ENCODE measurements around the gene PHF24.

Gene PHF24

GRCh38 chr9:35026671-35027070 lies 68.6 kb downstream of the PHF24 start:
- H3K27me3 ChIP-seq (replicated peaks; ENCODE audit: control insufficient read depth, insufficient read depth, low read length) = no peaks in the 10 kb centered on the region
- H3K4me3 ChIP-seq (replicated peaks; ENCODE audit: low read depth, low read length) = no peak overlapping the region
- TF ChIP-seq, protein P1, sequence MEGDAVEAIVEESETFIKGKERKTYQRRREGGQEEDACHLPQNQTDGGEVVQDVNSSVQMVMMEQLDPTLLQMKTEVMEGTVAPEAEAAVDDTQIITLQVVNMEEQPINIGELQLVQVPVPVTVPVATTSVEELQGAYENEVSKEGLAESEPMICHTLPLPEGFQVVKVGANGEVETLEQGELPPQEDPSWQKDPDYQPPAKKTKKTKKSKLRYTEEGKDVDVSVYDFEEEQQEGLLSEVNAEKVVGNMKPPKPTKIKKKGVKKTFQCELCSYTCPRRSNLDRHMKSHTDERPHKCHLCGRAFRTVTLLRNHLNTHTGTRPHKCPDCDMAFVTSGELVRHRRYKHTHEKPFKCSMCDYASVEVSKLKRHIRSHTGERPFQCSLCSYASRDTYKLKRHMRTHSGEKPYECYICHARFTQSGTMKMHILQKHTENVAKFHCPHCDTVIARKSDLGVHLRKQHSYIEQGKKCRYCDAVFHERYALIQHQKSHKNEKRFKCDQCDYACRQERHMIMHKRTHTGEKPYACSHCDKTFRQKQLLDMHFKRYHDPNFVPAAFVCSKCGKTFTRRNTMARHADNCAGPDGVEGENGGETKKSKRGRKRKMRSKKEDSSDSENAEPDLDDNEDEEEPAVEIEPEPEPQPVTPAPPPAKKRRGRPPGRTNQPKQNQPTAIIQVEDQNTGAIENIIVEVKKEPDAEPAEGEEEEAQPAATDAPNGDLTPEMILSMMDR (IDR thresholded peaks at IDR 0.05; ENCODE audit: insufficient read depth, low read length, poor library complexity, severe bottlenecking) = no peak
- no peaks in the 10 kb centered on the region; the same call in 1 of the 2 replicates for H3K36me3 ChIP-seq (ENCODE audit: control insufficient read depth, insufficient read depth, low read length)
- no peak for DNase-seq (ENCODE audit: extremely low read depth, insufficient read length)

DNA sequence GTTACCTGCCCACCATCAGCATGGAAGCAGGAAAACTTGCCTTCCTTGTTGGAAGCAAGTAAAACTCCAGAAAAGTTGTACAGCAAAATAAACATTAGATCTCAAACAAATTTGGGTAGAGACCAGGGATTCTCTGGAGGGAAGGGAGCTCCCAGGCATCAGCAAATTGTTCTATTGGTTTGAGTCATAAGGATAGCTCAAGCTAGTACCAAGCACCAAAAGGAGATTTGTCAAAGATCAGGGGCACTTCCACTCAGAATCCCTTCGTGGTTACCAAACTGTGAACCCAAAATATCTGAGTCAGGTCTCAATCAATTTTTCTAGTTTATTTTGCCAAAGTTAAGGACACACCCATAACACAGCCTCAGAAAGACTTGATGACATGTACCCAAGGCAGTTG lies 69.3 kb downstream of the PHF24 start:
- Histone ChIP-seq H3K27me3 (replicated peaks; ENCODE audit: control insufficient read depth, insufficient read depth, low read length) (no peaks in the 10 kb centered on the region), H3K36me3 (ENCODE audit: control insufficient read depth, insufficient read depth, low read length) (no peaks in the 10 kb centered on the region; the same call in 1 of the 2 replicates), H3K4me3 (replicated peaks; ENCODE audit: low read depth, low read length) (no peak overlapping the region)
- DNase-seq (ENCODE audit: extremely low read depth, insufficient read length) = no peak
- TF ChIP-seq, protein P1 (IDR thresholded peaks at IDR 0.05; ENCODE audit: insufficient read depth, low read length, poor library complexity, severe bottlenecking) = no peak

DNA sequence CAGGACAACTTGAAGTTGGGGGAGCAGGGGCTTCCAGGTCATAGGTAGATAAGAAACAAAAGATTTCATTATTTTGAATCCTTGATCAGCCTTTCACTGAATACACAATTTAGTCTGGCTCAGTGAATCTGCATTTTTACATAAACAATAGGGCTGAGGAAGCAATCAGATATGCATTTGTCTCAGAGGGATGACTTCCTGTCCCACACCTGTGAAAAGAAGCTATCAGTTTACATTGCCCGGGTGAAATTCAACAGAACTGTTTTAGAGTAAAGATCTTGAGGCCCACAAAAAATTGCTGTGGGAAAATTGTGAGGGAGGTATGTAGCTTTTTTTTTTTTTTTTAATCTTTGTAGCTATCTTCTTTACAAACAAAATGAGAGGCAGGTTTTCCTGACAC lies 69.8 kb downstream of the PHF24 start:
- Histone ChIP-seq H3K27me3 (replicated peaks; ENCODE audit: control insufficient read depth, insufficient read depth, low read length) (no peaks in the 10 kb centered on the region), H3K36me3 (ENCODE audit: control insufficient read depth, insufficient read depth, low read length) (no peaks in the 10 kb centered on the region; the same call in 1 of the 2 replicates), H3K4me3 (replicated peaks; ENCODE audit: low read depth, low read length) (no peak overlapping the region)
- no peak for DNase-seq (ENCODE audit: extremely low read depth, insufficient read length)
- TF ChIP-seq, protein P1 (IDR thresholded peaks at IDR 0.05; ENCODE audit: insufficient read depth, low read length, poor library complexity, severe bottlenecking) = no peak

DNA sequence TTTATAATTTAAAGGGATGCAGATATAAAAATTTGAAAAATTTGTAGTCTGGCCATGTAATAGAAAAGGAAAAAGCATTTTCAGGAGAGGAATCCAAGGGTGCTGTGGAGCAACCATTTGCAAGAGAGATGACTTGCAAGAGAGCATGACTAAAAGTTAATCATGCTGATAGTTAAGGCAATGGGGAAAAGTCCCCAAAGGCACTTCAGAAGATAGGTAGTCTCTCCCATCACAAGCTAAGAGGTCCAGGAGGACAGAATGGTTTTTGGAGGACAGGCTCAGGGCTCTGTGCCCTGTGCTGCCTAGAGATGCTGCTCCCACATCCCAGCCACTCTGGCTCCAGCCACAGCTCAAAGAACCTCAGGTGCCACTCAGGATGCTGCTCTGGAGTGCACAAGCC lies 70.3 kb downstream of the PHF24 start:
- Histone ChIP-seq H3K27me3 (replicated peaks; ENCODE audit: control insufficient read depth, insufficient read depth, low read length) (no peaks in the 10 kb centered on the region), H3K4me3 (replicated peaks; ENCODE audit: low read depth, low read length) (no peak overlapping the region), H3K36me3 (ENCODE audit: control insufficient read depth, insufficient read depth, low read length) (no peaks in the 10 kb centered on the region; the same call in 1 of the 2 replicates)
- DNase-seq (ENCODE audit: extremely low read depth, insufficient read length) = no peak
- TF ChIP-seq, protein P1 (IDR thresholded peaks at IDR 0.05; ENCODE audit: insufficient read depth, low read length, poor library complexity, severe bottlenecking) = no peak

- Histone ChIP-seq H3K27me3 (replicated peaks; ENCODE audit: control insufficient read depth, insufficient read depth, low read length) (no peaks in the 10 kb centered on the region), H3K36me3 (ENCODE audit: control insufficient read depth, insufficient read depth, low read length) (no peaks in the 10 kb centered on the region; the same call in 1 of the 2 replicates), H3K4me3 (replicated peaks; ENCODE audit: low read depth, low read length) (no peak overlapping the region)
- DNase-seq (ENCODE audit: extremely low read depth, insufficient read length) = no peak
- TF ChIP-seq, protein P1 (IDR thresholded peaks at IDR 0.05; ENCODE audit: insufficient read depth, low read length, poor library complexity, severe bottlenecking) = no peak
Observed at GRCh38 chr9:35029241-35029640, 71.2 kb downstream of the PHF24 start.

DNA sequence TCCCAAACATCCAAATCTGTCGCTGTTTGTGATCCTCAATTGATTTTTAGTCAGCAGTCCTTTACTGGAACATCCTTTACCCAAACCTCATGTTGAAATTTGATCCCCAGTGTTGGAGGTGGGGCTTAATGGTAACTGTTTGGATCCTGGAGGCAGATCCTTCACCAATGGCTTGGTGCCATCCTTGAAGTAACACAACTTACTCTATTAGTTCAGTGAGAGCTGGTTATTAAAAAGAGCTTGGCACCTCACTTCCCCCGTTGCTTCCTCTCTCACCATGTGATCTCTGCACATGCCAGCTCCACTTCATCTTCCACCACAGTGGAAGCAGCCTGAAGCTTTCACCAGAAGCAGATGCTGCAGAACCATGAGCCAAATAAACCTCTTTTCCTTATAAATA lies 71.8 kb downstream of the PHF24 start:
- no peaks in the 10 kb centered on the region; the same call in 1 of the 2 replicates for H3K36me3 ChIP-seq (ENCODE audit: control insufficient read depth, insufficient read depth, low read length)
- DNase-seq (ENCODE audit: extremely low read depth, insufficient read length) = no peak
- no peaks in the 10 kb centered on the region for H3K27me3 ChIP-seq (replicated peaks; ENCODE audit: control insufficient read depth, insufficient read depth, low read length)
- TF ChIP-seq, protein P1 (IDR thresholded peaks at IDR 0.05; ENCODE audit: insufficient read depth, low read length, poor library complexity, severe bottlenecking) = no peak
- no peak overlapping the region for H3K4me3 ChIP-seq (replicated peaks; ENCODE audit: low read depth, low read length)
